K562 (cell line): ENCODE measurements around the gene SRGN. TPM values are rescaled to one million over a fixed set of nuclear protein-coding genes. Genes with fewer than 3 reads are reported as not detected.

ENCODE experiments used
- ZNF830 ChIP-seq: fragments of 250-450 bp; sonication (Bioruptor Pico); IDR thresholded peaks from 2 replicates; pipeline ENCODE4 v1.5.0; 2021; ENCODE audit warnings: mild to moderate bottlenecking
- polyA plus RNA-seq, 8 experiments: library from polyadenylated mRNA; depleted of rRNA in 4 of 8; stranded (reverse) in 5 of 8; unstranded in 3 of 8; fragments of >200 nt; fragmentation: Nextera tagmentation in 2 of 8; fragmentation: Illumina TruSeq in 1 of 8; extraction: Ambion mirVana in 2 of 8; extraction: Trizol in 1 of 8; gene quantifications; 2 replicates each; pipeline versions ENCODE4 v1.2.1 to v1.2.3, GENCODE V29; 2011 to 2014; ENCODE audit warnings: inconsistent platforms in 1 of 8, missing spikeins in 1 of 8
- total RNA-seq, 7 experiments: library from RNA; depleted of rRNA in 6 of 7; stranded (reverse); fragments of >200 nt in 6 of 7; fragmentation: Illumina TruSeq in 2 of 7; extraction: Trizol in 2 of 7; gene quantifications; 2 replicates each; pipeline versions ENCODE4 v1.2.1 to v1.2.3, GENCODE V29; 2011 to 2021; ENCODE audit warnings: low replicate concordance in 1 of 7
- TF ChIP-seq, protein P1 (sequence below): fragments of 450-650 bp; IDR thresholded peaks from 2 replicates; pipeline ENCODE4 v1.6.1; 2016; ENCODE audit warnings: low read depth

SRGN gene
- total and polyA plus RNA-seq, 9 of the 15 experiments (the other 6 are each of a cell fraction or from before 2014, with no cell fraction given): 136 to 304 (median 180) TPM

DNA sequence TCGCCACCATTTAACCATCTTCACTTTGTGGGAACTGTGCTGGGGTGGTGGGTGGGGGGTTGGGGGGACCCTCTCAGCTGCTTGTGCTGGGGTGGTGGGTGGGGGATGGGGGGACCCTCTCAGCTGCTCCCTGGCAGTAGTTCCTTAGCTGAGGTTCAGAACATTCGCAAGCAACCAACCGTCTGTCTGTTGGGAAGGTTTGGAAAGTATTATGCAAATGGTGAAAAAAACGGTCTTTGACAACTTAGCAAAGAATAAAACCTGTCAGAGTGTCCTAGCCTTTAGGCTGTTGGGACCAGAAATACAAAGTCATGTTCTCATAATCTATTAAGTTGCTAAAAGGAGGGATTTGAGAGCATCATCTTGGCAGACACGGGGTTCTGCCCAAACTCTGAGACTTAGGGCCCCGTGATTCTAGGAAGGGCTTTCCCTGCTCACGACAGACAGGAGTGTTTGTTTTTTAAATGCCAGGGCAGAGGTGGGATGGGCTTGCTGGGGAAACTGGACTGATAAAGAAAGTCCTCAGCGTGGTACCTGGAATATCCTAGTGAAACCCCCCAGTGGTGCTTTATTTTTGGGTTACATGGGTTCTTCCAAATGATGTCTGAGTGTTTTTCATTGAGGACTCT lies 14.1 kb upstream of the SRGN start (continued):
- TF ChIP-seq, protein P1, sequence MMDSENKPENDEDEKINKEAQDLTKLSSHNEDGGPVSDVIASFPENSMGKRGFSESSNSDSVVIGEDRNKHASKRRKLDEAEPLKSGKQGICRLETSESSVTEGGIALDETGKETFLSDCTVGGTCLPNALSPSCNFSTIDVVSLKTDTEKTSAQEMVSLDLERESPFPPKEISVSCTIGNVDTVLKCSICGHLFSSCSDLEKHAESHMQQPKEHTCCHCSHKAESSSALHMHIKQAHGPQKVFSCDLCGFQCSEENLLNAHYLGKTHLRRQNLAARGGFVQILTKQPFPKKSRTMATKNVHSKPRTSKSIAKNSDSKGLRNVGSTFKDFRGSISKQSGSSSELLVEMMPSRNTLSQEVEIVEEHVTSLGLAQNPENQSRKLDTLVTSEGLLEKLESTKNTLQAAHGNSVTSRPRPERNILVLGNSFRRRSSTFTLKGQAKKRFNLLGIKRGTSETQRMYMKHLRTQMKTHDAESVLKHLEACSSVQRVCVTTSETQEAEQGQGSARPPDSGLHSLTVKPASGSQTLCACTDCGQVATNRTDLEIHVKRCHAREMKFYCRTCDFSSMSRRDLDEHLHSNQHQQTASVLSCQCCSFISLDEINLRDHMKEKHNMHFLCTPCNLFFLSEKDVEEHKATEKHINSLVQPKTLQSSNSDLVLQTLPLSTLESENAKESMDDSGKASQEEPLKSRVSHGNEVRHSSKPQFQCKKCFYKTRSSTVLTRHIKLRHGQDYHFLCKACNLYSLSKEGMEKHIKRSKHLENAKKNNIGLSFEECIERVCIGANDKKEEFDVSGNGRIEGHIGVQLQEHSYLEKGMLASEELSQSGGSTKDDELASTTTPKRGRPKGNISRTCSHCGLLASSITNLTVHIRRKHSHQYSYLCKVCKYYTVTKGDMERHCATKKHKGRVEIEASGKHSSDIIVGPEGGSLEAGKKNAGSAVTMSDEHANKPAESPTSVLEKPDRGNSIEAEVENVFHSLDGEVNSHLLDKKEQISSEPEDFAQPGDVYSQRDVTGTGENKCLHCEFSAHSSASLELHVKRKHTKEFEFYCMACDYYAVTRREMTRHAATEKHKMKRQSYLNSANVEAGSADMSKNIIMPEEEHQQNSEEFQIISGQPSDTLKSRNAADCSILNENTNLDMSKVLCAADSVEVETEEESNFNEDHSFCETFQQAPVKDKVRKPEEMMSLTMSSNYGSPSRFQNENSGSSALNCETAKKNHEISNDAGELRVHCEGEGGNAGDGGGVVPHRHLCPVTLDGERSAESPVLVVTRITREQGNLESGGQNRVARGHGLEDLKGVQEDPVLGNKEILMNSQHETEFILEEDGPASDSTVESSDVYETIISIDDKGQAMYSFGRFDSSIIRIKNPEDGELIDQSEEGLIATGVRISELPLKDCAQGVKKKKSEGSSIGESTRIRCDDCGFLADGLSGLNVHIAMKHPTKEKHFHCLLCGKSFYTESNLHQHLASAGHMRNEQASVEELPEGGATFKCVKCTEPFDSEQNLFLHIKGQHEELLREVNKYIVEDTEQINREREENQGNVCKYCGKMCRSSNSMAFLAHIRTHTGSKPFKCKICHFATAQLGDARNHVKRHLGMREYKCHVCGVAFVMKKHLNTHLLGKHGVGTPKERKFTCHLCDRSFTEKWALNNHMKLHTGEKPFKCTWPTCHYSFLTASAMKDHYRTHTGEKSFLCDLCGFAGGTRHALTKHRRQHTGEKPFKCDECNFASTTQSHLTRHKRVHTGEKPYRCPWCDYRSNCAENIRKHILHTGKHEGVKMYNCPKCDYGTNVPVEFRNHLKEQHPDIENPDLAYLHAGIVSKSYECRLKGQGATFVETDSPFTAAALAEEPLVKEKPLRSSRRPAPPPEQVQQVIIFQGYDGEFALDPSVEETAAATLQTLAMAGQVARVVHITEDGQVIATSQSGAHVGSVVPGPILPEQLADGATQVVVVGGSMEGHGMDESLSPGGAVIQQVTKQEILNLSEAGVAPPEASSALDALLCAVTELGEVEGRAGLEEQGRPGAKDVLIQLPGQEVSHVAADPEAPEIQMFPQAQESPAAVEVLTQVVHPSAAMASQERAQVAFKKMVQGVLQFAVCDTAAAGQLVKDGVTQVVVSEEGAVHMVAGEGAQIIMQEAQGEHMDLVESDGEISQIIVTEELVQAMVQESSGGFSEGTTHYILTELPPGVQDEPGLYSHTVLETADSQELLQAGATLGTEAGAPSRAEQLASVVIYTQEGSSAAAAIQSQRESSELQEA: no peak
- TF ChIP-seq ZNF830 (CRISPR knock-in tag): no peak
